Ovary (tissue), 1 donor: ENCODE results near the gene RPUSD3.

Experiments
- EP300 ChIP-seq: sonication (generic); formaldehyde crosslinking; IDR thresholded peaks from one replicate; pipeline ENCODE4 v1.6.1; 2017; ENCODE audit warnings: antibody characterized with exemption
- POLR2A ChIP-seq: fragments of 450-650 bp; IDR thresholded peaks from one replicate; pipeline ENCODE4 v1.6.1; 2017; ENCODE audit warnings: antibody characterized with exemption, mild to moderate bottlenecking, moderate library complexity

DNA sequence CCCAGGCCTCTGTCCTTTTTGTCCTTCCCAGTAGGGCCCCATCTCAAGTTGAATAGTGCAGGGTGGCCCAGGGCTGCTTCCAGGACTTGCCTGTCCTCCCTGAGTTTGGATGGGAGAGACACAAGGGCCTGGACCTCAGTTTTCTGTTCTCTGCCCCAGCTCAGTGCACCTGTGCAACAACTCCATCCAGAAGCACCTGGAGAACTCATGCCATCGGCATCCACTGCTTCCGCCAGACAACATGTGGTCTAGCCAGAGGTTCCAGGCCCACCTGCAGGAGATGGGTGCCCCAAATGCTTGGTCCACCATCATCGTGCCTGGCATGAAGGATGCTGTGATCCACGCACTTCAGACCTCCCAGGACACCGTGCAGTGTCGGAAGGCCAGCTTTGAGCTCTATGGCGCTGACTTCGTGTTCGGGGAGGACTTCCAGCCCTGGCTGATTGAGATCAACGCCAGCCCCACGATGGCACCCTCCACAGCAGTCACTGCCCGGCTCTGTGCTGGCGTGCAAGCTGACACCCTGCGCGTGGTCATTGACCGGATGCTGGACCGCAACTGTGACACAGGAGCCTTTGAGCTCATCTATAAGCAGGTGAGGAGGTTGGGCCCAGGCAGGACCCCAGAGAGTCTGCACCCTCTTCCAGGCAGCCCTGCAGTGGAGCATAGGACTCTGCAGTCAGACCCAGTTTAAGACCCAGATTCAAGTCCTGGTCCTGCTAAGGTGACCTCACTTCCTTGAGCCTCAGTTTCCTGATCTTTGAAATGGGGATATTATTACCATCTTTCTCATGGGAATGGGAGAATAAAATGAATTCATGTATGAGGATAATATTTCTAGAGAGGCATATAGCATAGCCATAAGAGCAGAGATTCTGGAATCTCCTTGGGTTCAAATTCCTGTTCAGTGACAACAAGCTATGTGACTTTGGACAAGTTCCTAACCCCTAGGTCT is 14.7 kb downstream of the RPUSD3 start:
- TF ChIP-seq POLR2A = no peak
- TF ChIP-seq EP300 = no peak
